Kidney epithelial cell (primary cell): ENCODE data around the gene MEF2B. TPM values are rescaled to one million over a fixed set of nuclear protein-coding genes. Genes with fewer than 3 reads are reported as not detected.
"Not testable (repeated sequence)": the region's sequence is repeated elsewhere in the genome, so short reads cannot be mapped to it uniquely, and the experiment has no call there.

Source experiments
- DNase-seq: peaks from one replicate; pipeline ENCODE4 v3.0.0-alpha.2; 2010; ENCODE audit warnings: low read depth
- H3K27me3 ChIP-seq: 2 replicates; pipeline ENCODE4 v1.6.0; 2011; ENCODE audit warnings: low read length; ENCODE audit not compliant: control insufficient read depth, insufficient read depth
- H3K36me3 ChIP-seq: 2 replicates; pipeline ENCODE4 v1.5.1; 2011; ENCODE audit warnings: low read length; ENCODE audit not compliant: control insufficient read depth, insufficient read depth
- H3K4me3 ChIP-seq: 2 replicates; pipeline ENCODE4 v1.5.1; 2011; ENCODE audit warnings: low read depth, mild to moderate bottlenecking, control low read depth, low read length
- total RNA-seq: library from RNA; depleted of rRNA; stranded (reverse); fragments of >200 nt; gene quantifications from 2 replicates; pipeline ENCODE4 v1.2.3, GENCODE V29; 2015
- TF ChIP-seq, protein P1 (sequence below): IDR thresholded peaks from 2 replicates; pipeline ENCODE4 v1.5.1; 2011; ENCODE audit warnings: mild to moderate bottlenecking, moderate library complexity, low read length, control low read depth, inconsistent platforms; ENCODE audit not compliant: insufficient read depth, poor library complexity, severe bottlenecking

The MEF2B gene
- total RNA-seq, 1 donor from 2014 or later = 0.13 TPM

DNA sequence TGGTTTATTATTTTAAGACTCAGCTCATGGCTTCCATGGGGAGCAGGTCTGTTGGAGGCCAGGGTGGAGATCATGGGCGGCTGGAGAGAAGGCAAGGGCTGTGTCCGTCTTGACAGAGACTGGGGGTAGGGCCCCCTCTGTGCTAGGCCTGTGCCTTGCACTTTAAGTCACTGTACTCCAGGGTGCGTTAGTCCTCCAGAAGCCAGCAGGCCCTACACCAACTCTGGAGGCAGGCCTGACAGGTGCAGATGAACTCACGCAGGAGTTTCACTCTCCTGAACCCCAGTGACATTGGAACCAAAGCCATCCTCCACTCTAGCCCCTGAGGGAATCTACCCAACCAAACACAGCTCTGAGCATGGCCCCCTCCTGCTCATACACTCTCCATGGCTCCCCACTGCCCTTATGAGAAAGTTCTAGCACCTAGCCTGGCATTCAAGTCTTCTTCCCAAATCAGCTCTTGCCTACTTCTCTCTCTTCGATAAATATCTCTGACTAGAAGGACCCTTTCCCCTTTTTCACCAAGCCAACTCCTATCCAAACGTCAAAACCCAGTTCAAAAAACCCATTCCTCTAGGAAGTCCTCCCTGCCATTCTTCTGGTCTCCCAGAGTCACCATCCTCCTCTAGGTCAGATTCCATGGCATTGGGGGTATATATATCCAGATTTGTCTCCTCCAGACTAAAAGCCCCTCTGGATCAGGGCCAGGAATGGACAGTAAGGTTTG lies 15.1 kb downstream of the MEF2B start:
- Histone ChIP-seq H3K36me3 (no peaks in the 10 kb centered on the region), H3K4me3 (no peak overlapping the region), H3K27me3 (no peaks in the 10 kb centered on the region)
- no peak for DNase-seq
- TF ChIP-seq, protein P1, sequence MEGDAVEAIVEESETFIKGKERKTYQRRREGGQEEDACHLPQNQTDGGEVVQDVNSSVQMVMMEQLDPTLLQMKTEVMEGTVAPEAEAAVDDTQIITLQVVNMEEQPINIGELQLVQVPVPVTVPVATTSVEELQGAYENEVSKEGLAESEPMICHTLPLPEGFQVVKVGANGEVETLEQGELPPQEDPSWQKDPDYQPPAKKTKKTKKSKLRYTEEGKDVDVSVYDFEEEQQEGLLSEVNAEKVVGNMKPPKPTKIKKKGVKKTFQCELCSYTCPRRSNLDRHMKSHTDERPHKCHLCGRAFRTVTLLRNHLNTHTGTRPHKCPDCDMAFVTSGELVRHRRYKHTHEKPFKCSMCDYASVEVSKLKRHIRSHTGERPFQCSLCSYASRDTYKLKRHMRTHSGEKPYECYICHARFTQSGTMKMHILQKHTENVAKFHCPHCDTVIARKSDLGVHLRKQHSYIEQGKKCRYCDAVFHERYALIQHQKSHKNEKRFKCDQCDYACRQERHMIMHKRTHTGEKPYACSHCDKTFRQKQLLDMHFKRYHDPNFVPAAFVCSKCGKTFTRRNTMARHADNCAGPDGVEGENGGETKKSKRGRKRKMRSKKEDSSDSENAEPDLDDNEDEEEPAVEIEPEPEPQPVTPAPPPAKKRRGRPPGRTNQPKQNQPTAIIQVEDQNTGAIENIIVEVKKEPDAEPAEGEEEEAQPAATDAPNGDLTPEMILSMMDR = no peak

DNA sequence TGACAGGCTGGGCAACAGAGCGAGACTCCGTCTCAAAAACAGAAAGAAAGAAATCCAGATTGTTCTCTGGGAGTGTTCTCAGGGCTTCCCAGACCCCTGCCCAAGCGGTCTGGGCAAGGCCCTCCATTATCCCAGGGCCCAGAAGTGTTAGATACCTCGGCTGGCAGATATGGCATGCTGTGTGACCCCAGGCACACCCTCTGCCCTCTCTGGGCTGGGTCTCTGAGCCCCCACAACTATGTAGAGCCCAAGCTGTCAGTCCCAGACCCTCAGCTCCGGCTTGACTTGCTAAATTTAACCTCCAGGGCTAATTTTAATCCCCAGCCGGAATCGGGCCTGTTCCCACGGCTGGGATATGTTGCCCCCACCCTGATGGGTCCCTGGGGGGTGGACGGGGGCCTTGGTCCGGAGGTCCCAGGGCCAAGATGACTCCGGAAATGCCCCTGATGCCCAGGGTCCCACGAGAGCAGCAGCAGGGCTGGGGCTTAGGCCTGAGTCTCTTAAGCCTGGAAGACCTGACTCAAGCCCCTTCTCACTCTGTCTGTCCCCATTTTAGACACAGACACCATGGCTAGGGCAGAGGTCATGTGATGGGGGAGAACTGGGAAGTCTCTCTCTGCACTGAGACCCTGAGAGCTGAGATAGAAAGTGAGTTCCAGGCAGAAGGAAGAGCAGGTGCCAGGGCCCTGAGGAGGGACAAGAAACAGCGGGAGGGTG lies 17.2 kb downstream of the MEF2B start:
- TF ChIP-seq, protein P1 = no peak
- no peak for DNase-seq

DNA sequence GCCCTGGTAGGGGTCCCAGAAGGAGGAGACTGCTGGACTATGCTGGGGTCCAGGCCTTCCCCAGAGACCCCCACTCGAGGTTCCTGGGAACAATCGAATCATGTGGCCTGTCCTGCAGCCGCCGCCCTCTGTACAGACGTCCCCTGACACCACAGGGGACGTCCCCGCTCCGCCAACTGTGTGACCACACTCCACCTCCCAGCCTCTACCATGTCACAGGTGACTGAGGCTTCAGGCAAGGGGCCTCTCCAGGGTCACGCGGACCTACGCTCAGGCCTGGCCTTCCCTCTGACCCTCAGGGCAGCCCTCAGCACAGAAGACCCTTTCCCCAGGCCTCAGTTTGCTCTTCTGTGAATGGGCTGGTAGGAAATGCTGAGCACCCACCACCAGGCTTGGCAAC lies 18.6 kb downstream of the MEF2B start:
- TF ChIP-seq, protein P1 = no peak
- no peaks in the 10 kb centered on the region for H3K27me3 ChIP-seq
- H3K36me3 ChIP-seq = no peaks in the 10 kb centered on the region
- no peak overlapping the region for H3K4me3 ChIP-seq
- no peak for DNase-seq

More for the DNA sequence above, 17.2 kb downstream of the MEF2B start:
- Histone ChIP-seq H3K27me3 (no peaks in the 10 kb centered on the region), H3K36me3 (no peaks in the 10 kb centered on the region), H3K4me3 (no peak overlapping the region)

DNA sequence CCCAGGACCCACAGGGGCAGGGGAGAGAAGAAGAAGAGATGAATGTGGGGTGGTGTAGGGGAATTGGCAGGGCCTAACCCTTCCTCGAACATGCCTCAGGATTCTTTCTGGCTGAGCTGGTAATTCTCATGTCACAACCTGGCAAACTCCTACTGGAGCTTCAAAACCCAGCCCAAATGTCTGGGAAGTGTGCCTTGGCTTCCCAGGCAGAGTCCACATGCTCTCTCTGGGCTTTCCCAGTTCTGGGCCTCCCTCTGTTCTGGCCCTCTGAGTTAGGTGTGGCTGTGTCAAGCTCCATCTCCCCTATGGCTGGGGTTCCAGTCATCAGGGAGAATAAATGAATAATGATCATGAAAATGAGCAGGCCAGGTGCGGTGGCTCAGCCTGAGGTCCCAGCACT lies 20.6 kb downstream of the MEF2B start:
- Histone ChIP-seq H3K4me3 (no peak overlapping the region), H3K36me3 (no peaks in the 10 kb centered on the region), H3K27me3 (no peaks in the 10 kb centered on the region)
- no peak for DNase-seq
- TF ChIP-seq, protein P1 = no peak

DNA sequence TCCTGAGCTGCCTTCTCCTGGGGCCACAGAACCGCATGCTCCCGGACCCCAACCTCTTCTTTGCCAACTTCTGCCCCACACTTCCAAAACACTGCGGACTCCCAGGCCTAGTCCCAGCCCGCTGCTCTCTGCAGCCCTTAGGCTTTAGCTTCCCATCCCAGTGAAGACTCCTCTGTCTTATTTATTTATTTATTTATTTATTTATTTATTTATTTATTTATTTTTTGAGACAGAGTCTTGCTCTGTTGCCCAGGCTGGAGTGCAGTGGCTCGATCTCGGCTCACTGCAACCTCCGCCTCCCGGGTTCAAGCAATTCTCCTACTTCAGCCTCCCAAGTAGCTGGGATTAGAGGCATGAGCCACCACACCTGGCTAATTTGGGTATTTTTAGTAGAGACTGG lies 21.6 kb downstream of the MEF2B start:
- H3K36me3 ChIP-seq, H3K27me3 ChIP-seq, DNase-seq, H3K4me3 ChIP-seq: not testable (repeated sequence)

DNA sequence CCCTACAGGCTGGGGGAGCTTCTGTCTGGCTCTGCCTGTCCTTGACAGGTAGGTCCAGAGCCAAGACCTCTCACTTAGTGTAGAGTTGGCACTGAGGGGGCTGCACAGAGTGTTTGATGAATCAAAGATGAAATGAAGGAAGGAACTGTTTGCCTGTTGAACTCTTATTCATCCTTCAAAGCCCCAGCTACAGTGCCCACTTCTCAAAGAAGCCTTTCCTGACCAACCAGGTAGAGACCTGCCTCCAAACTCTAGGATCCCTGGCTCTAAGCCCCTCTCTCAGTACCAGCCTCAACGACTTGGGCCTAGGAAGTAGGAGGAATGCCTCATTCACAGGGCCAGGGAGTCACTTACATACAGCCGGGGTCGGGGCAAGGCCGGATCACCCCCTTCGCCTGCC lies 22.7 kb downstream of the MEF2B start:
- Histone ChIP-seq H3K27me3 (no peaks in the 10 kb centered on the region), H3K4me3 (no peak overlapping the region), H3K36me3 (no peaks in the 10 kb centered on the region)
- DNase-seq = no peak
- TF ChIP-seq, protein P1 = no peak
